Measurements from ENCODE around the gene CALB2.
"Not testable (repeated sequence)": the region's sequence is repeated elsewhere in the genome, so short reads cannot be mapped to it uniquely, and the experiment has no call there.

The CALB2 gene

GRCh38 chr16:71353736-71354135, 4.8 kb upstream of the CALB2 start:
- no peak for DNase-seq

- no peak for DNase-seq
Measured at GRCh38 chr16:71354156-71354555, 4.4 kb upstream of the CALB2 start.

GRCh38 chr16:71356051-71356740, 2.3 kb upstream of the CALB2 start:
- no peak for DNase-seq

GRCh38 chr16:71356936-71357335, 1.6 kb upstream of the CALB2 start:
- DNase-seq: not testable (repeated sequence)

- no peak for DNase-seq
Measured at GRCh38 chr16:71357681-71358080, 842 bp upstream of the CALB2 start.

GRCh38 chr16:71359431-71359830, 908 bp downstream of the CALB2 start:
- no peak for DNase-seq

GRCh38 chr16:71360378-71360777, 1.9 kb downstream of the CALB2 start:
- no peak for DNase-seq

- DNase-seq: no peak
Measured at GRCh38 chr16:71364133-71364681, 5.7 kb downstream of the CALB2 start.

GRCh38 chr16:71365021-71365420, 6.5 kb downstream of the CALB2 start:
- no peak for DNase-seq

GRCh38 chr16:71367241-71367976, 8.9 kb downstream of the CALB2 start:
- DNase-seq: peak in 1 of 2 donors; percentile 7

- no peak for DNase-seq
Measured at GRCh38 chr16:71368958-71369357, 10.4 kb downstream of the CALB2 start.

GRCh38 chr16:71369494-71369893, 11.0 kb downstream of the CALB2 start:
- DNase-seq: no peak

GRCh38 chr16:71371237-71371636, 12.7 kb downstream of the CALB2 start:
- no peak for DNase-seq

GRCh38 chr16:71373073-71373472, 14.6 kb downstream of the CALB2 start:
- DNase-seq: no peak

- no peak for DNase-seq
Measured at GRCh38 chr16:71376465-71377157, 18.1 kb downstream of the CALB2 start.

GRCh38 chr16:71379711-71380110, 21.2 kb downstream of the CALB2 start:
- no peak for DNase-seq

- DNase-seq: no peak
Measured at GRCh38 chr16:71380831-71381230, 22.3 kb downstream of the CALB2 start.

GRCh38 chr16:71383054-71383773, 24.7 kb downstream of the CALB2 start:
- no peak for DNase-seq

- DNase-seq: no peak
Measured at GRCh38 chr16:71384073-71384724, 25.7 kb downstream of the CALB2 start.

- no peak for DNase-seq
Measured at GRCh38 chr16:71387045-71387871, 28.7 kb downstream of the CALB2 start.

GRCh38 chr16:71389330-71389729, 30.8 kb downstream of the CALB2 start:
- DNase-seq: no peak
